M059J (cell line): Measurements from ENCODE around the gene UTY. TPM values are rescaled to one million over a fixed set of nuclear protein-coding genes. Genes with fewer than 3 reads are reported as not detected.
A peak's percentile ranks its signal among the peaks of the same experiment; 100 is the strongest.
"Not testable (repeated sequence)": the region's sequence is repeated elsewhere in the genome, so short reads cannot be mapped to it uniquely, and the experiment has no call there.

ENCODE experiments used
- DNase-seq: peaks from one replicate; pipeline ENCODE4 v3.0.0-alpha.2; 2012; ENCODE audit warnings: low read depth
- total RNA-seq: library from RNA; depleted of rRNA; stranded (reverse); fragments of >200 nt; shearing (Covaris generic); gene quantifications from 2 replicates; pipeline ENCODE4 v1.2.3, GENCODE V29; 2014; rRNA removed

Gene UTY
- total RNA-seq, 1 experiment from 2014 or later = 2.3 TPM

DNA sequence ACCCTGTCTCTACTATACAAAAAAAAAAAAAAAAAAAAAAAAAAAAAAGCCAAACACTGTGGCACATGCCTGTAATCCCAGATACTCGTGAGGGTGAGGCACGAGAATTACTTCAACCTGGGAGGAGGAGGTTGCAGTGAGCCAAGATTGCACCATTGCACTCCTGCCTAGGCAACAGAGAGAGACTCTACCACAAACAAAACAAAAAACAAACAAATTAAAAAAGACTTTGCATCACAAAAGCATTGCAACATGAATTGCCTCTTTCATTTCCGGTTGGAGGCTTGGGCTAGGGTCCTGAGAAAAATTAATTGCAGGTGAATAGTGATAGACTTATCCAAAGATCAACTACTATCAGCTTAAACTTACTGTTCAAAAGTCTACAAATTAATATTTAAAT is 180.4 kb downstream of the UTY start:
- no peak for DNase-seq

DNA sequence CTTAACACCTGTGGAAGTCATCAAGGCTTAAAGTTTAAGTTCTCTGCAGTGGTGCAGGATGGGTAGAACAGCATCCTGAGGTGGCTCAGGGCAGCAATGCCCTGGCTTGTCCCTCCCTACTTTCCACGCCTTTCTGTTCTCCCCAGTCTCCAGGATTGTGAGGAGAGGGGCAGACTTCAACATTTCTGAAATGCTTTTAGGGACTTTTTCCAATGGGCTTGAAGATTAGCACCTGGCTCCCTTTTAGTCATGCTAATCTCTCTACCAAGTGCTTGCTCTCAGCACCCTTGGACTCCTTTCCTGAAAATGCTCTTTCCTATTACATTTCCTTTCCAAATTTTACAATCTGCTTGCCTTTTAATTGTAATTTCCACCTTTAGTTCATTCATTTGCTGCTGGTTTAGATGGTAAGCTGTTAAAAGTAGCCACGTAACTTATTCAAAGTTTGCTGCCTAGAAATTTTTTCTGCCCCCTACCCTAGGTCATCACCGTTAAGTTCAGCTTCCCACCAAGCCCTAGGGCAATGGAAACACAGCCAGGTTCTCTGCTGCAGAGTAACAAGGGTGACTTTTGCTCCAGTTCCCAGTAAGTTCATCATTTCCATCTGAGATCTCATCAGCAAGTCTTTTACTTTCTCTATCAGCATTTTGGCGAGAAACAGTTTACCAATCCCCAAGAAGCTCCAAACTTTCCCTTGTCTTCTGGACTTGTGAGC is 183.5 kb downstream of the UTY start:
- DNase-seq = no peak

- DNase-seq = no peak
Measured at GRCh38 chrY:13295026-13295425, 184.8 kb downstream of the UTY start.

DNA sequence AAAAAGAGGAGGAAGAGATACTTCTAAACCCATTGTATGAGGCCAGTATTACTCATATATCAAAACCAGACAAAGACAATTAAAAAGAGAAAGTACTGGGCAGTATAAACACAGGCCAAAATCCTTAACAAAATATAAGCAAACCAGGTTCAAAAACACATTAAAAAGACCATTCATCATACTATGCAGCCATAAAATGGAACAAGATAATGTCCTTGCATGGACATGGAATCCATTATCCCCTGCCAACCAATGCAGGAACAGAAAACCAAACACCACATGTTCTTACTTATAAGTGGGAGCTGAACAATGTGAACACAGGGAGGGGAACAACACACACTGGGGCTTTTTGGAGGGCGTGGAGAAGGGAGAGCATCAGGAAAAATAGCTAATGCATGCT is 188.6 kb downstream of the UTY start:
- DNase-seq = no peak

DNA sequence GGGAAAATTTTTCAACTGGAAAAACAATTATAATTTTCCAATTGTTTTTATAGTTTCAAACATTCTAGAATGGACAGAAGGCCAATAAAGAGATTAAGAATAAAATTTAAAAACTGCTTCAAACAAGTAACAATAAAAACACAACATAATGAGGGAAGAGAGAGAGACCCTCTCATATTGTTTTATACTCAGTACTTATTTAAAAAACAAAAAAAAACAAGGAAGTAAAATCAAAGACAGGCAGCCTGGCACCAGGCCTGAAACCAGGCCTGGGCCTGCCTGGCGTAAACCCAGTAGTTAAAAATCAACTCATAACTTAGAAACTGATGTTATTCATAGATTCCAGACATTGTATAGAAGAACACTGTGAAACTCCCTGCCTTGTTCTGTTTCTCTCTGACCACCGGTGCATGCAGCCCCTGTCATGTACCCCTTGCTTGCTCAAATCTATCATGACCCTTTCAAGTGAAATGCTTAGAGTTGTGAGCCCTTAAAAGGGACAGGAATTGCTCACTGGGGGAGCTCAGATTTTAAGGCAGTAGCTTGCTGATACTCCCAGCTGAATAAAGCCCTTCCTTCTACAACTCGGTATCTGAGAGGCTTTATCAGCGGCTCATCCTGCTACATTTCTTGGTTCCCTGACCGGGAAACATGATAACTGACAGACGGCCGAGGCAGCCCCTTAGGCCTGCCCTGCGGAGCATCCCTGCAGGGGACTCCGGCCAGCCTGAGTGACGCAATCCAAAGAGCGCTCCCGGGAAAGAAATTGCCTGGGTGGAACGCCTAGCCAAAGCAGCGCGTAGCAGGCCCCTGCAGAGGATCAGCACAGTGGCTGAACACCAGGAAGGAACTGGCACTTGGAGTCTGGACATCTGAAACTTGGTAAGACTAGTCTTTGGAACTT is 197.4 kb downstream of the UTY start:
- not testable (repeated sequence) for DNase-seq

GRCh38 chrY:13279561-13279960 is 200.3 kb downstream of the UTY start:
- DNase-seq = no peak

- no peak for DNase-seq
Measured at GRCh38 chrY:13271706-13272105, 208.1 kb downstream of the UTY start.

DNA sequence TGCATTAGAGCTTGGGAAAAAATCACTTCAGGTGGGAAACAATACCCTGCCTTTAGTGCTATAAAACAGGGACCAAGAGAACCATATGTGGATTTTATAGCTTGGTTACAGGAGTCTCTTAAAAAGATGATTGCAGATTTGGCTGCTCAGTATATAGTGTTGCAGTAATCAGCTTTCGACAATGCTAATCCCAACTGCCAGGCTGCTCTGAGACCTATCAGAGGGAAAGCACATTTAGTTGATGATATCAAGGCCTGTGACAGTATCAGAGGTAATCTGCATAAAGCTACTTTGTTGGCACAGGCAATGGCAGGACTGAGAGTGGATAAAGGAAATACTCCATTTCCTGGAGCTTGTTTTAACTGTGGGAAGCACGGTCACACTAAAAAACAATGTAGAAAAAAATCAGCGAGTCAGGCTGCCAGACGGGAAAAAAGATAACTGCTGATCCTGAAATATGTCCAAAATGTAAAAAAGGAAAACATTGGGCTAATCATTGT is 225.8 kb downstream of the UTY start:
- DNase-seq = not testable (repeated sequence)

GRCh38 chrY:13250421-13250820 is 229.4 kb downstream of the UTY start:
- no peak for DNase-seq

GRCh38 chrY:13243716-13244115 is 236.1 kb downstream of the UTY start:
- DNase-seq = no peak

DNA sequence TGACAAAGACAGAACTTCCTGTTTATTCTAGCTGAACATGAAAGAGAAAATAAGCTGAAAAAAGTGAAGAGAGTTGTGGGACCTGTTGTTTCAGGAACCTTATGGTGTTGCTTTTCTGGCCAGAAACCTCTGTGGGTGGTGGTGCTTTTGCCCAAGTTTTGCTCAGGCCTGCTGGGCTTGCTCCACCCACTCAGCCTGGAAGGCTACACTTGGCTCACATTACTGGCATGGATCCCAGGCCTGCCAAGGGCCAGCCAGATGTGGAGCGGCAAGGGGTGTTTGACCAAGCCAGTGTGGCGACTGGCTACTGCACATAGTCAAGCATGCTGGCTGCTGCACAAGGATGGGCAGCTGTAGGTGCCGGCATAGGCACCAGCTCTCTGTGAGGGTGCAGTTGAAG is 245.9 kb downstream of the UTY start:
- no peak for DNase-seq

DNA sequence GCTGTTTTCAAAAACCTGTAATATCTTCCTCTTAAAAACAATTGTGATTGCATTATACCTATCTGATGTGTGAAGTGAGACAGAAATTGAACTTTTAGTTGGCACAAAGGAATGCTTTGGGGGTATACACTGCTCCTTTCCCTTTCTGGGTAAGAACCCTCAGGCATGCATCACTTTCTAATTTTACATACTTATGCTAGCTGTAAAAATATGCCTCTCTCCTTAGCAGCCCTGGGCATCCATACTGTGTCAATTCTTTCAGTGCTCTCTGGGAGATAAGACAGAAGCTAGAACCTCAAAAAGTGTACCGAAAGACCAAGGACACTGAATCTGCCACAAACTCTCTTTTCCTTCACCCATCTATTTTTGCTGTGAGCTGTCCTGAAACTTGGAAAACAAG is 246.7 kb downstream of the UTY start:
- DNase-seq = no peak

DNA sequence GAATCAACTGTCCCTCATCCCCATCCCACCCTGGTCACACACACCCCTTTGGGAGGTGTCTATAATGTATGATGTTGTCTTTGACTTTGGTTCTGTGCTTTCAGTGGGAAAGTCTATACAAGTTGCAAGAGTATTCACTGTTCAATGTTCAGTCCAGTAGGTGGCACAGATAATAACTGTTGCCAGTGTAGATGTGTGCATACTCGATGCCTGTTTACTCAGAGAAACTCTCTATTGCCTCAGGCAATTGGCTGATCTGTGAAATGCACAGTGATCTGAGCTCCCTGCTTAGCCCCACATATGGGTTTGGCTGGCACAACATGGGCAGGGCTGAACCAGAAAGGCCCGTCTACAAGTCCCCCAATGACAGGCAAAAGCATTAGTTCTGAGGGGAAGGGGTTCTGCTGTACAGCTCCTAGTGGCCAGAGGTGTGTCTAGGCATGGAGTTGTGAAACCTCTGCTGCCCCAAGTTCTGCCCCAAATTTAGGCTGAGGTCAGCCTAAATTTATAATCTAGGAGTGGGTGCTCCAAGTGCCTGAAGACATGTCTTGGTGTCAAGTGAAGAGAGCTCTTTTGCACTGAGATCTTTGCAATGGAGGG is 252.4 kb downstream of the UTY start:
- DNase-seq = peak; percentile 3

DNA sequence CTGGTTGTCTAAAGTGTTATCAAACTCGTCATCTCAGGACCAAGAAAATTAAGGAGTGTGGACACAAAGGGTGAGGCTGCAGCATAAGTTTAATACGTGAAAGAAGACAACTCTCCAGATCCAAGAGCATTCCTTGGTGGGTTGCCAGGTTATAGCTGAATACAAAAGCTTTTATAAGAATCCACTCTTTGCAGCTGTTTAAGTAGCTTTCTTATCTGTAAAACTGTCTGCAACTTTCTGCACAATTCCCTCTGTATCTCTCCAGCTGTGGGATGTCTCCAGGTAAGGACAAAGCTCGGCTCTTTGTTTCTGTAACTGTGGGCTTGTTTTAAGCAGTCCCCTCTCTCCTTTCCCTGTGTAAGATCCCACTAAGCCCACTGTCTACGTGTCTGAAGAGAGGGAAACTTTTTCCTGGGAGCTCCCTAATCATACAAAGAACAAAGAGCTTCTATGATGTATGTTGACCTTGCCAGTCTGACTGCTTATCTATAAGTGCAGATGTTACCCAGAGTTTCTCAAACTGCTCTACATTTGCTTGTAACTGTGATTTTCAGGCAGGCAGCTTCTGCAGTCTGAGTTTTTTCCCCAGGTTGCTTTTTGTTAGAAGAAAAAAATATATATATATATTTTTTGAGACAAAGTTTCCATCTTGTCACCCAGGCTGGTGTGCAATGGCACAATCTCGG is 268.7 kb downstream of the UTY start:
- DNase-seq = no peak

DNA sequence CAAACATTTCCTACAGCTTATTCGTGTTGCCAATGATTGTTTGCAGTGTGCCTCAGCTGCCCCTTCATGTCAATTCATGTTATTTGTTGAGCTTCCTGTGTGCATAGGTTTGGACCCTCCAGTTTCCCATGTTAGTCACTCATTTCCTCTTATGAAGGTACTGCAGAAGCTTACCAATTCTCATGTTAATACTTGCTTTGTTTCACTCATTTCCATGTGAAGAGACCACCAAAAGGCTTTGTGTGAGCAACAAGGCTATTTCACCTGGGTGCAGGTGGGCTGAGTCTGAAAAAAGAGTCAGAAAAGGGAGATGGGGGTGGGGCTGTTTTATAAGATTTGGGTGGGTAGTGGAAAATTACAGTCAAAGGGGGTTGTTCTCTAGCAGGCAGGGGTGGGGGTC is 274.6 kb downstream of the UTY start:
- DNase-seq = no peak

Other genes with a start within 250 kb of the UTY start
- 0.15 TPM in 1 of 2 replicates, not detected in the other for gene TMSB4Y, start 223.9 kb upstream of the UTY start, total RNA-seq